Measurements from ENCODE around the gene HDAC5.
"Not testable (repeated sequence)": the region's sequence is repeated elsewhere in the genome, so short reads cannot be mapped to it uniquely, and the experiment has no call there.

Gene HDAC5

GRCh38 chr17:44122816-44123355, 555 bp downstream of the HDAC5 start:
- Histone ChIP-seq H3K27ac (ENCODE audit: low read length) (no peak overlapping the region; the same call in 1 of the 2 replicates), H3K79me2 (ENCODE audit: insufficient read depth, low read length) (no peaks in the 10 kb centered on the region), H3K9ac (ENCODE audit: low read depth, low read length) (peak overlapping the region; percentile 71), H3K9me3 (ENCODE audit: insufficient read depth, low read length, severe bottlenecking) (no peaks in the 10 kb centered on the region), H3K27me3 (ENCODE audit: insufficient read depth, low read length, poor library complexity) (peaks cover 16% of the 10 kb centered on the region), H3K4me2 (ENCODE audit: insufficient read depth, low read length) (peak overlapping the region; percentile 83), H3K36me3 (ENCODE audit: insufficient read depth, low read length) (no peaks in the 10 kb centered on the region), H2AFZ (ENCODE audit: low read depth, low read length) (peak overlapping the region; percentile 69), H3K4me1 (ENCODE audit: insufficient read depth, low read length) (peaks cover 21% of the 10 kb centered on the region), H4K20me1 (ENCODE audit: insufficient read depth, low read length) (peaks cover 20% of the 10 kb centered on the region), H3K4me3 (ENCODE audit: low read depth in 1 of 2, low read length in 2 of 2) (peak overlapping the region; percentile 38 to 62)
- DNase-seq (no peak), ATAC-seq (ENCODE audit: insufficient read depth, low read depth) (no peak)
- TF ChIP-seq EZH2 (IDR thresholded peaks at IDR 0.05; ENCODE audit: borderline replicate concordance, low read depth, low read length, severe bottlenecking), result peak; percentile 45
- TF ChIP-seq CTCF (IDR thresholded peaks at IDR 0.05; ENCODE audit: borderline replicate concordance, extremely low read depth, low read length, poor library complexity, severe bottlenecking), result no peak

- TF ChIP-seq CTCF (IDR thresholded peaks at IDR 0.05; ENCODE audit: borderline replicate concordance, extremely low read depth, low read length, poor library complexity, severe bottlenecking) (no peak), EZH2 (IDR thresholded peaks at IDR 0.05; ENCODE audit: borderline replicate concordance, low read depth, low read length, severe bottlenecking) (no peak)
- Histone ChIP-seq H3K27me3 (ENCODE audit: insufficient read depth, low read length, poor library complexity) (peaks cover 16% of the 10 kb centered on the region), H3K4me3 (ENCODE audit: low read depth in 1 of 2, low read length in 2 of 2) (peak overlapping the region in 1 of 2 experiments; percentile 62; a peak in 1 of 4 replicates), H3K9ac (ENCODE audit: low read depth, low read length) (peak overlapping the region; percentile 71; the same call in 1 of the 2 replicates), H3K4me1 (ENCODE audit: insufficient read depth, low read length) (peaks cover 21% of the 10 kb centered on the region), H3K9me3 (ENCODE audit: insufficient read depth, low read length, severe bottlenecking) (no peaks in the 10 kb centered on the region), H4K20me1 (ENCODE audit: insufficient read depth, low read length) (peaks cover 20% of the 10 kb centered on the region), H3K27ac (ENCODE audit: low read length) (no peak overlapping the region), H2AFZ (ENCODE audit: low read depth, low read length) (no peak overlapping the region), H3K36me3 (ENCODE audit: insufficient read depth, low read length) (no peaks in the 10 kb centered on the region), H3K4me2 (ENCODE audit: insufficient read depth, low read length) (peak overlapping the region; percentile 83), H3K79me2 (ENCODE audit: insufficient read depth, low read length) (no peaks in the 10 kb centered on the region)
- DNase-seq (no peak), ATAC-seq (ENCODE audit: insufficient read depth, low read depth) (no peak)
These were observed 1.2 kb downstream of the HDAC5 start for GRCh38 chr17:44121997-44122815.

GRCh38 chr17:44120851-44121605, 2.4 kb downstream of the HDAC5 start:
- H2AFZ ChIP-seq (ENCODE audit: low read depth, low read length), result no peak overlapping the region
- no peaks in the 10 kb centered on the region for H3K79me2 ChIP-seq (ENCODE audit: insufficient read depth, low read length)
- peaks cover 21% of the 10 kb centered on the region for H3K4me1 ChIP-seq (ENCODE audit: insufficient read depth, low read length)
- no peak overlapping the region for H3K4me2 ChIP-seq (ENCODE audit: insufficient read depth, low read length)
- DNase-seq (no peak), ATAC-seq (ENCODE audit: insufficient read depth, low read depth) (no peak)
- no peaks in the 10 kb centered on the region for H3K9me3 ChIP-seq (ENCODE audit: insufficient read depth, low read length, severe bottlenecking)
- H3K27me3 ChIP-seq (ENCODE audit: insufficient read depth, low read length, poor library complexity), result peaks cover 16% of the 10 kb centered on the region
- peaks cover 31% of the 10 kb centered on the region for H4K20me1 ChIP-seq (ENCODE audit: insufficient read depth, low read length)
- no peak overlapping the region for H3K4me3 ChIP-seq (ENCODE audit: low read depth in 1 of 2, low read length in 2 of 2)
- no peaks in the 10 kb centered on the region for H3K36me3 ChIP-seq (ENCODE audit: insufficient read depth, low read length)
- no peak for TF ChIP-seq EZH2 (IDR thresholded peaks at IDR 0.05; ENCODE audit: borderline replicate concordance, low read depth, low read length, severe bottlenecking)
- no peak for TF ChIP-seq CTCF (IDR thresholded peaks at IDR 0.05; ENCODE audit: borderline replicate concordance, extremely low read depth, low read length, poor library complexity, severe bottlenecking)
- H3K27ac ChIP-seq (ENCODE audit: low read length), result no peak overlapping the region
- H3K9ac ChIP-seq (ENCODE audit: low read depth, low read length), result no peak overlapping the region

- Histone ChIP-seq H3K4me1 (ENCODE audit: insufficient read depth, low read length) (peaks cover 21% of the 10 kb centered on the region), H4K20me1 (ENCODE audit: insufficient read depth, low read length) (peaks cover 38% of the 10 kb centered on the region), H3K27me3 (ENCODE audit: insufficient read depth, low read length, poor library complexity) (peaks cover 16% of the 10 kb centered on the region)
- not testable (repeated sequence) for DNase-seq; H3K27ac ChIP-seq (ENCODE audit: low read length); H3K9ac ChIP-seq (ENCODE audit: low read depth, low read length); H3K36me3 ChIP-seq (ENCODE audit: insufficient read depth, low read length); H3K9me3 ChIP-seq (ENCODE audit: insufficient read depth, low read length, severe bottlenecking); H2AFZ ChIP-seq (ENCODE audit: low read depth, low read length); ATAC-seq (ENCODE audit: insufficient read depth, low read depth); H3K4me2 ChIP-seq (ENCODE audit: insufficient read depth, low read length); H3K4me3 ChIP-seq (ENCODE audit: low read depth in 1 of 2, low read length in 2 of 2); H3K79me2 ChIP-seq (ENCODE audit: insufficient read depth, low read length)
These were observed 3.2 kb downstream of the HDAC5 start for GRCh38 chr17:44120281-44120680.

Data from DND-41 (cell line).